Measurements from ENCODE around the gene ESR1.
"Not testable (repeated sequence)": the region's sequence is repeated elsewhere in the genome, so short reads cannot be mapped to it uniquely, and the experiment has no call there.

The ESR1 gene

GRCh38 chr6:151881231-151881630 is 73.7 kb downstream of the ESR1 start:
- peaks cover 0 to 7% (median 0%) of the 10 kb centered on the region in 5 donors for H3K36me3 ChIP-seq (ENCODE audit: control insufficient read depth in 5 of 5, insufficient read depth in 5 of 5, low read length in 5 of 5)
- no peaks in the 10 kb centered on the region for H3K27me3 ChIP-seq (ENCODE audit: control insufficient read depth in 5 of 5, insufficient read depth in 4 of 5, low read length in 5 of 5)
- H3K4me1 ChIP-seq (ENCODE audit: control insufficient read depth in 5 of 5, insufficient read depth in 5 of 5, low read length in 5 of 5): peaks cover 0 to 13% (median 0%) of the 10 kb centered on the region in 5 donors
- H3K9me3 ChIP-seq (ENCODE audit: control insufficient read depth in 5 of 5, low read length in 5 of 5): no peaks in the 10 kb centered on the region
- no peak overlapping the region for H3K27ac ChIP-seq (ENCODE audit: low read depth, low read length)
- no peak overlapping the region for H3K9ac ChIP-seq (ENCODE audit: low read length in 5 of 5)
- no peak overlapping the region for H3K4me3 ChIP-seq (ENCODE audit: low read depth in 1 of 5, low read length in 5 of 5)

- H3K4me1 ChIP-seq (ENCODE audit: control insufficient read depth in 5 of 5, insufficient read depth in 5 of 5, low read length in 5 of 5): peaks cover 0 to 12% (median 0%) of the 10 kb centered on the region in 5 donors
- no peak overlapping the region for H3K9ac ChIP-seq (ENCODE audit: low read length in 5 of 5)
- H3K27ac ChIP-seq (ENCODE audit: low read depth, low read length): no peak overlapping the region
- H3K9me3 ChIP-seq (ENCODE audit: control insufficient read depth in 5 of 5, low read length in 5 of 5): no peaks in the 10 kb centered on the region
- no peaks in the 10 kb centered on the region for H3K27me3 ChIP-seq (ENCODE audit: control insufficient read depth in 5 of 5, insufficient read depth in 4 of 5, low read length in 5 of 5)
- H3K36me3 ChIP-seq (ENCODE audit: control insufficient read depth in 5 of 5, insufficient read depth in 5 of 5, low read length in 5 of 5): peaks cover 0 to 7% (median 0%) of the 10 kb centered on the region in 5 donors
- H3K4me3 ChIP-seq (ENCODE audit: low read depth in 1 of 5, low read length in 5 of 5): no peak overlapping the region
These were observed 74.7 kb downstream of the ESR1 start for GRCh38 chr6:151882206-151882605.

GRCh38 chr6:151885234-151885633 is 77.8 kb downstream of the ESR1 start:
- no peak overlapping the region for H3K27ac ChIP-seq (ENCODE audit: low read depth, low read length)
- H3K4me3 ChIP-seq (ENCODE audit: low read depth in 1 of 5, low read length in 5 of 5): no peak overlapping the region
- H3K27me3 ChIP-seq (ENCODE audit: control insufficient read depth in 5 of 5, insufficient read depth in 4 of 5, low read length in 5 of 5): no peaks in the 10 kb centered on the region

GRCh38 chr6:151891524-151891923 is 84.0 kb downstream of the ESR1 start:
- no peak overlapping the region for H3K9ac ChIP-seq (ENCODE audit: low read length in 5 of 5)

More at GRCh38 chr6:151885234-151885633, 77.8 kb downstream of the ESR1 start:
- Histone ChIP-seq H3K9me3 (ENCODE audit: control insufficient read depth in 5 of 5, low read length in 5 of 5) (no peaks in the 10 kb centered on the region), H3K4me1 (ENCODE audit: control insufficient read depth in 5 of 5, insufficient read depth in 5 of 5, low read length in 5 of 5) (no peaks in the 10 kb centered on the region), H3K36me3 (ENCODE audit: control insufficient read depth in 5 of 5, insufficient read depth in 5 of 5, low read length in 5 of 5) (peaks cover 0 to 7% (median 0%) of the 10 kb centered on the region in 5 donors), H3K9ac (ENCODE audit: low read length in 5 of 5) (no peak overlapping the region)

GRCh38 chr6:151894426-151894825 is 86.9 kb downstream of the ESR1 start:
- H3K9me3 ChIP-seq (ENCODE audit: control insufficient read depth in 5 of 5, low read length in 5 of 5); H3K4me1 ChIP-seq (ENCODE audit: control insufficient read depth in 5 of 5, insufficient read depth in 5 of 5, low read length in 5 of 5); H3K4me3 ChIP-seq (ENCODE audit: low read depth in 1 of 5, low read length in 5 of 5); H3K27me3 ChIP-seq (ENCODE audit: control insufficient read depth in 5 of 5, insufficient read depth in 4 of 5, low read length in 5 of 5); H3K9ac ChIP-seq (ENCODE audit: low read length in 5 of 5); H3K27ac ChIP-seq (ENCODE audit: low read depth, low read length); H3K36me3 ChIP-seq (ENCODE audit: control insufficient read depth in 5 of 5, insufficient read depth in 5 of 5, low read length in 5 of 5): not testable (repeated sequence)

More at GRCh38 chr6:151891524-151891923, 84.0 kb downstream of the ESR1 start:
- Histone ChIP-seq H3K4me1 (ENCODE audit: control insufficient read depth in 5 of 5, insufficient read depth in 5 of 5, low read length in 5 of 5) (no peaks in the 10 kb centered on the region), H3K4me3 (ENCODE audit: low read depth in 1 of 5, low read length in 5 of 5) (no peak overlapping the region), H3K9me3 (ENCODE audit: control insufficient read depth in 5 of 5, low read length in 5 of 5) (peaks cover 0 to 3% (median 0%) of the 10 kb centered on the region in 5 donors), H3K36me3 (ENCODE audit: control insufficient read depth in 5 of 5, insufficient read depth in 5 of 5, low read length in 5 of 5) (peaks cover 0 to 3% (median 0%) of the 10 kb centered on the region in 5 donors), H3K27ac (ENCODE audit: low read depth, low read length) (no peak overlapping the region), H3K27me3 (ENCODE audit: control insufficient read depth in 5 of 5, insufficient read depth in 4 of 5, low read length in 5 of 5) (no peaks in the 10 kb centered on the region)

- H3K36me3 ChIP-seq (ENCODE audit: control insufficient read depth in 5 of 5, insufficient read depth in 5 of 5, low read length in 5 of 5); H3K9me3 ChIP-seq (ENCODE audit: control insufficient read depth in 5 of 5, low read length in 5 of 5); H3K4me3 ChIP-seq (ENCODE audit: low read depth in 1 of 5, low read length in 5 of 5); H3K9ac ChIP-seq (ENCODE audit: low read length in 5 of 5); H3K4me1 ChIP-seq (ENCODE audit: control insufficient read depth in 5 of 5, insufficient read depth in 5 of 5, low read length in 5 of 5); H3K27me3 ChIP-seq (ENCODE audit: control insufficient read depth in 5 of 5, insufficient read depth in 4 of 5, low read length in 5 of 5); H3K27ac ChIP-seq (ENCODE audit: low read depth, low read length): not testable (repeated sequence)
These were observed 91.7 kb downstream of the ESR1 start for GRCh38 chr6:151899221-151899620.

GRCh38 chr6:151899796-151900195 is 92.3 kb downstream of the ESR1 start:
- not testable (repeated sequence) for H3K4me1 ChIP-seq (ENCODE audit: control insufficient read depth in 5 of 5, insufficient read depth in 5 of 5, low read length in 5 of 5); H3K27ac ChIP-seq (ENCODE audit: low read depth, low read length); H3K9me3 ChIP-seq (ENCODE audit: control insufficient read depth in 5 of 5, low read length in 5 of 5); H3K36me3 ChIP-seq (ENCODE audit: control insufficient read depth in 5 of 5, insufficient read depth in 5 of 5, low read length in 5 of 5); H3K27me3 ChIP-seq (ENCODE audit: control insufficient read depth in 5 of 5, insufficient read depth in 4 of 5, low read length in 5 of 5); H3K4me3 ChIP-seq (ENCODE audit: low read depth in 1 of 5, low read length in 5 of 5); H3K9ac ChIP-seq (ENCODE audit: low read length in 5 of 5)

- H3K27me3 ChIP-seq (ENCODE audit: control insufficient read depth in 5 of 5, insufficient read depth in 4 of 5, low read length in 5 of 5): no peaks in the 10 kb centered on the region
- no peaks in the 10 kb centered on the region for H3K36me3 ChIP-seq (ENCODE audit: control insufficient read depth in 5 of 5, insufficient read depth in 5 of 5, low read length in 5 of 5)
- no peak overlapping the region for H3K27ac ChIP-seq (ENCODE audit: low read depth, low read length)
- H3K4me1 ChIP-seq (ENCODE audit: control insufficient read depth in 5 of 5, insufficient read depth in 5 of 5, low read length in 5 of 5): peaks cover 0 to 3% (median 0%) of the 10 kb centered on the region in 5 donors
- H3K9ac ChIP-seq (ENCODE audit: low read length in 5 of 5): no peak overlapping the region
- no peak overlapping the region for H3K4me3 ChIP-seq (ENCODE audit: low read depth in 1 of 5, low read length in 5 of 5)
- H3K9me3 ChIP-seq (ENCODE audit: control insufficient read depth in 5 of 5, low read length in 5 of 5): no peaks in the 10 kb centered on the region
These were observed 92.8 kb downstream of the ESR1 start for GRCh38 chr6:151900256-151900655.

- H3K9me3 ChIP-seq (ENCODE audit: control insufficient read depth in 5 of 5, low read length in 5 of 5): no peaks in the 10 kb centered on the region
- H3K27ac ChIP-seq (ENCODE audit: low read depth, low read length): no peak overlapping the region
- no peak overlapping the region for H3K9ac ChIP-seq (ENCODE audit: low read length in 5 of 5)
- no peak overlapping the region for H3K4me3 ChIP-seq (ENCODE audit: low read depth in 1 of 5, low read length in 5 of 5)
- H3K27me3 ChIP-seq (ENCODE audit: control insufficient read depth in 5 of 5, insufficient read depth in 4 of 5, low read length in 5 of 5): no peaks in the 10 kb centered on the region
- peaks cover 0 to 3% (median 0%) of the 10 kb centered on the region in 5 donors for H3K4me1 ChIP-seq (ENCODE audit: control insufficient read depth in 5 of 5, insufficient read depth in 5 of 5, low read length in 5 of 5)
- H3K36me3 ChIP-seq (ENCODE audit: control insufficient read depth in 5 of 5, insufficient read depth in 5 of 5, low read length in 5 of 5): no peaks in the 10 kb centered on the region
These were observed 93.5 kb downstream of the ESR1 start for GRCh38 chr6:151901009-151901411.

GRCh38 chr6:151904631-151905030 is 97.1 kb downstream of the ESR1 start:
- no peaks in the 10 kb centered on the region for H3K27me3 ChIP-seq (ENCODE audit: control insufficient read depth in 5 of 5, insufficient read depth in 4 of 5, low read length in 5 of 5)
- no peak overlapping the region for H3K27ac ChIP-seq (ENCODE audit: low read depth, low read length)
- no peaks in the 10 kb centered on the region for H3K36me3 ChIP-seq (ENCODE audit: control insufficient read depth in 5 of 5, insufficient read depth in 5 of 5, low read length in 5 of 5)
- peaks cover 0 to 3% (median 0%) of the 10 kb centered on the region in 5 donors for H3K4me1 ChIP-seq (ENCODE audit: control insufficient read depth in 5 of 5, insufficient read depth in 5 of 5, low read length in 5 of 5)
- H3K4me3 ChIP-seq (ENCODE audit: low read depth in 1 of 5, low read length in 5 of 5): no peak overlapping the region
- H3K9me3 ChIP-seq (ENCODE audit: control insufficient read depth in 5 of 5, low read length in 5 of 5): no peaks in the 10 kb centered on the region
- H3K9ac ChIP-seq (ENCODE audit: low read length in 5 of 5): no peak overlapping the region

GRCh38 chr6:151905072-151905471 is 97.6 kb downstream of the ESR1 start:
- H3K27ac ChIP-seq (ENCODE audit: low read depth, low read length): no peak overlapping the region
- H3K9ac ChIP-seq (ENCODE audit: low read length in 5 of 5): no peak overlapping the region
- H3K9me3 ChIP-seq (ENCODE audit: control insufficient read depth in 5 of 5, low read length in 5 of 5): no peaks in the 10 kb centered on the region
- H3K27me3 ChIP-seq (ENCODE audit: control insufficient read depth in 5 of 5, insufficient read depth in 4 of 5, low read length in 5 of 5): no peaks in the 10 kb centered on the region
- H3K4me1 ChIP-seq (ENCODE audit: control insufficient read depth in 5 of 5, insufficient read depth in 5 of 5, low read length in 5 of 5): peaks cover 0 to 3% (median 0%) of the 10 kb centered on the region in 5 donors
- H3K4me3 ChIP-seq (ENCODE audit: low read depth in 1 of 5, low read length in 5 of 5): no peak overlapping the region
- H3K36me3 ChIP-seq (ENCODE audit: control insufficient read depth in 5 of 5, insufficient read depth in 5 of 5, low read length in 5 of 5): no peaks in the 10 kb centered on the region

Measured in subcutaneous abdominal adipose tissue (tissue), 5 donors.